GM12872 (cell line): ENCODE data around the gene GAA.

Experiments used
- TF ChIP-seq, protein P1 (sequence below): IDR thresholded peaks from 3 replicates; pipeline ENCODE4 v1.5.1; 2011; ENCODE audit warnings: low read depth, mild to moderate bottlenecking, low read length, moderate library complexity; ENCODE audit not compliant: insufficient read depth

Gene GAA

DNA sequence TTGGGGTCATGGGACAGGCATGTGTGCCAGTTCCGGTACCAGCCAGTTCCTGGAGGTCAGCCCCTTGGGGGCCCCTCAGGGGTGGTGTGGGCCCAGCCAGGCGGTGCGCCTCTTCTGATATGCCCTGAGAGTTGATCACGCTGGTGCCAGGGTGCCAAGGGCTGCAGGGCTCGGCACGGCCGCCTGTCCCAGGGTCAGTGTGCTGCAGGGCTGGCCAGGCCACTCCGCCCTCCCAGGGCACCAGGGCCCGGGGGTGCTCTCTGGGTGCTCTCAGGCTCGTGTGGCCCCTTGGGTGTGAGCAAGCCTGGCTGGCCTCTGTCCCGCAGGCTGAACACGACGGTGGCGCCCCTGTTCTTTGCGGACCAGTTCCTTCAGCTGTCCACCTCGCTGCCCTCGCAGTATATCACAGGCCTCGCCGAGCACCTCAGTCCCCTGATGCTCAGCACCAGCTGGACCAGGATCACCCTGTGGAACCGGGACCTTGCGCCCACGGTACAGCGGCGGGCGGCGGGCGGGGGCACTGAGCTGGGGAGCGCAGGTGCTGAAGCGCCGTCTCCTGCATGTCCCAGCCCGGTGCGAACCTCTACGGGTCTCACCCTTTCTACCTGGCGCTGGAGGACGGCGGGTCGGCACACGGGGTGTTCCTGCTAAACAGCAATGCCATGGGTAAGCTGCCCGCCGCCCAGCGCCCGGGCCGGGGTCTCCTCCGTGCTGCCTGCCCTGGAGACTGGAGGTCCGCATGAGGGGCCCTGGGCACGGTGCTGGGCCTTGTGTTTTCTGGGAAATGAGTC lies 6.0 kb downstream of the GAA start:
- TF ChIP-seq, protein P1, sequence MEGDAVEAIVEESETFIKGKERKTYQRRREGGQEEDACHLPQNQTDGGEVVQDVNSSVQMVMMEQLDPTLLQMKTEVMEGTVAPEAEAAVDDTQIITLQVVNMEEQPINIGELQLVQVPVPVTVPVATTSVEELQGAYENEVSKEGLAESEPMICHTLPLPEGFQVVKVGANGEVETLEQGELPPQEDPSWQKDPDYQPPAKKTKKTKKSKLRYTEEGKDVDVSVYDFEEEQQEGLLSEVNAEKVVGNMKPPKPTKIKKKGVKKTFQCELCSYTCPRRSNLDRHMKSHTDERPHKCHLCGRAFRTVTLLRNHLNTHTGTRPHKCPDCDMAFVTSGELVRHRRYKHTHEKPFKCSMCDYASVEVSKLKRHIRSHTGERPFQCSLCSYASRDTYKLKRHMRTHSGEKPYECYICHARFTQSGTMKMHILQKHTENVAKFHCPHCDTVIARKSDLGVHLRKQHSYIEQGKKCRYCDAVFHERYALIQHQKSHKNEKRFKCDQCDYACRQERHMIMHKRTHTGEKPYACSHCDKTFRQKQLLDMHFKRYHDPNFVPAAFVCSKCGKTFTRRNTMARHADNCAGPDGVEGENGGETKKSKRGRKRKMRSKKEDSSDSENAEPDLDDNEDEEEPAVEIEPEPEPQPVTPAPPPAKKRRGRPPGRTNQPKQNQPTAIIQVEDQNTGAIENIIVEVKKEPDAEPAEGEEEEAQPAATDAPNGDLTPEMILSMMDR, result no peak

DNA sequence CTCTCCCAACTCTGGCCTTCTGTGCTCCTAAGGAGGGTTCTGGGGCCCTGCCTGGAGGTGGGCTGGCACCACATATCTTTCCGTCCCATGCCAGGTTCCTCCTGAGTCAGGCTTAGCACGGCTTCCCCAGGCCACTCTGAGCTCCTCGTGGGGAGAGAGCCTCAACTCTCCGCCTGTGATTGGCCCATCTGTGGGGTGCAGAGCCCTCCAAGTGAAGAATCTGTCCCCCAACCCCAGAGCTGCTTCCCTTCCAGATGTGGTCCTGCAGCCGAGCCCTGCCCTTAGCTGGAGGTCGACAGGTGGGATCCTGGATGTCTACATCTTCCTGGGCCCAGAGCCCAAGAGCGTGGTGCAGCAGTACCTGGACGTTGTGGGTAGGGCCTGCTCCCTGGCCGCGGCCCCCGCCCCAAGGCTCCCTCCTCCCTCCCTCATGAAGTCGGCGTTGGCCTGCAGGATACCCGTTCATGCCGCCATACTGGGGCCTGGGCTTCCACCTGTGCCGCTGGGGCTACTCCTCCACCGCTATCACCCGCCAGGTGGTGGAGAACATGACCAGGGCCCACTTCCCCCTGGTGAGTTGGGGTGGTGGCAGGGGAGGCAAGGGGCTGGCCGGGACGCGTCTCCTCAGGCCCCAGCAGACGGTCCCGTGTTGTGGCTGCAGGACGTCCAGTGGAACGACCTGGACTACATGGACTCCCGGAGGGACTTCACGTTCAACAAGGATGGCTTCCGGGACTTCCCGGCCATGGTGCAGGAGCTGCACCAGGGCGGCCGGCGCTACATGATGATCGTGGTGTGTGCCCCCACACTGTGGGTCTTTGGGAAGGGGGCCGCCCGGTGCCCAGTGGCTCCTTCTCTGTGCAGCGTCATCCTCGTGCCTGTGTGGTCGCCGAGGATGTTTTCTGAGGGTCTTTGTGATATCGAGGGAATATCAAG lies 6.9 kb downstream of the GAA start:
- TF ChIP-seq, protein P1, result no peak

DNA sequence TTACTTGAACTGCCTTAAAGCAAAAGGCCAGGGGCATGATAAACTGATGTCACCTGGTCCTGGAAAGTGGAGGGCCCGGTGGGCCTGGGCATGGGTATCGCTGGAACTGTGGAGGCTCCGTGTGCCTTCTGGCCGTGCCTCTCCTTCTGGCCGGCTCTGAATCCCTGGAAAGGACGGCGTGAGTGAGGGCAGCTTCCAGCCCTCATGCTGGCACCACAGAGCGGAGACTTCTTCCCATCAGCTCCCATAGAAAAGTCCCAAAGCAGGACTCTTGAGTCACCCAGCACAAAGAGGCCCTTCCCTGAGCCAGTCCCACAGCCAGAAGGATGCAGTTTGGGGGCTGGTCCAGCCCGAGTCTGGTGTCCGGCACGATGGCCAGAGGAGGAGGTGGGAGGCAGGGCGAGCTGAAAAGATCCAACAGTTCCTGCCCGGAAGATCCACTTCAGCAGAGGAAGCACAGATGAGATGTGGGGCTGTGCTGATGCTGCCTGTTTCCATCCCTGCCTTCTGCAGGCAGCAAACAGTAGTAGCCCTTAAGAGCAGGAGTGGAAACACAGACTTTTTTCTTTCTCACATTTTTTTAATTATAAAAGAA lies 7.8 kb downstream of the GAA start:
- TF ChIP-seq, protein P1, result no peak

DNA sequence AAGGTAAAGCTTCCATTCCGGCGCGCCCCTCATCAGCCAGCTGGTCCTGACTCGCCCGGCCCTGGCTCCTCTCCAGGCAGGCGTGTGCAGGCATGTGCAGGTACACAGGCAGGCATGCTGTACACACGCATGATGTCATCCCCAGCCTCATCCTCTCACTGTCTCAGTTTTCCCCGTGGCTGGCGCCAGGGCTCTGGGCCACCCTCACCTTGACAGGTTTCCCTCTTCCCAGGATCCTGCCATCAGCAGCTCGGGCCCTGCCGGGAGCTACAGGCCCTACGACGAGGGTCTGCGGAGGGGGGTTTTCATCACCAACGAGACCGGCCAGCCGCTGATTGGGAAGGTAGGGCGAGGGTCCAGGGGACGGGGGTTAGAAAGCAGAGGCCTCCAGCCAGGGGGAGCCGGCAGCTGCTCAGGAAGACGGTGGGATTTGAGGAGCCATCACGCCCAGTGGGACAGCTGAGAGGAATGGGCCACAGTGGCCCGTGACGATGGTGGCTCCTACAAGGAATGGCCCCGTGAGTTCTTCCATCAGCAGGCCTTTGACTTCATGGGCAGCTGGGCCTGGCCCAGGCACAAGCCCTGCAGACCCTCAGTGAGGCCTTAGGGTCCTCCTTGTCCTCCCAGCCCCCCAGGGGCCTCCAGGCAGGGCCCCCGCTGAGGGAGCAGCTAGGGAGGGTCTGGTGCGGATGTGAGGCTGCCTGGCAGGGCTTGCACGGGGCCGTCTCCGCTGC lies 8.5 kb downstream of the GAA start:
- TF ChIP-seq, protein P1, result no peak

DNA sequence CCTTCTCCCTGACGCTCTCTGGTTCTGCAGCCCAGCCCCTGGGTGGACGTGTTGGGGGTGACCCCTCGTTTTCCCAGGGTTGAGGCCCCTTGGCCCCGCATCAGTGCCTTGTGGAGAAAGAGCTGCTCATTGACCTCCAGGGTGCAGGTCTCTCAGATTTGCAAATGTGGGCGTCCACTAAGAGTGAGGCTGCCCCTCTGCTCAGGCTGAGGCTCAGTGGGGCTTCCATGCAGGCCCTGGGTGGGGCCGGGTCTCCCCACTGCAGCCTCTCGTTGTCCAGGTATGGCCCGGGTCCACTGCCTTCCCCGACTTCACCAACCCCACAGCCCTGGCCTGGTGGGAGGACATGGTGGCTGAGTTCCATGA lies 9.0 kb downstream of the GAA start:
- TF ChIP-seq, protein P1, result no peak

DNA sequence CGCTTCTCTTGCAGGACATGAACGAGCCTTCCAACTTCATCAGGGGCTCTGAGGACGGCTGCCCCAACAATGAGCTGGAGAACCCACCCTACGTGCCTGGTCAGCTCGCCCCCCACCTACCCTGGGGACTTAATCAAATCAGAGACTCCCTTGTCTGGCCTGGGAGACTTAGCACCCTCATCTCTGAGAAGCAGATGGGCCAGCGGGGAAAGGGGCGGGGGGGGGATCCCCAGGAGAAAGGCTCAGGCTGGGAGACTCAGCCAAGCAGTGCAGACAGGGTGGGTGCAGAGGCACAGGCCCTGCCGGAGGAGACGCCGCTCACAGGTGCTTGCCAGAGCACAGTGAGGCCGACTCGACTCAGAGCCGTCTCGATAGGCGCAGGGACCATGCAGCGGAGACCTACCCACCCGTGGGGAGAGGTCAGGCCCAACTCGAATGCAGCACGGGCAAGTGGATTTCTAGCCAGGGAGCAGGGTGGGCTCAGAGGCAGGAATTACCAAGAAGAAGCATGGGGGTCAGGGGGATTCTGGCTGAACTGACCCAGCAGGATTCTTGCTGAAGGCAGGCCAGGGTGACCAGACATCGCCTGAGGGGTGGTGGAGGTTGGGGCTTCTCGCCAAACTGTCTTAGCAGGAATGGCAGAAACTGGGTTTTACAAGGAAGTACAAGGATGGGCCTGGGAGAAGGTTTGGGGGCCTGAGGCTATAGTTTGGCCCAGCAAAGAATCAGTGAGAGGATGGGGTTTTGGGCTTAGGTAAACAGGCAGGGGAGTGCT lies 9.7 kb downstream of the GAA start:
- TF ChIP-seq, protein P1, result no peak
